ENCODE measurements around the gene OR4M1.
"Not testable (repeated sequence)": the region's sequence is repeated elsewhere in the genome, so short reads cannot be mapped to it uniquely, and the experiment has no call there.

DNA sequence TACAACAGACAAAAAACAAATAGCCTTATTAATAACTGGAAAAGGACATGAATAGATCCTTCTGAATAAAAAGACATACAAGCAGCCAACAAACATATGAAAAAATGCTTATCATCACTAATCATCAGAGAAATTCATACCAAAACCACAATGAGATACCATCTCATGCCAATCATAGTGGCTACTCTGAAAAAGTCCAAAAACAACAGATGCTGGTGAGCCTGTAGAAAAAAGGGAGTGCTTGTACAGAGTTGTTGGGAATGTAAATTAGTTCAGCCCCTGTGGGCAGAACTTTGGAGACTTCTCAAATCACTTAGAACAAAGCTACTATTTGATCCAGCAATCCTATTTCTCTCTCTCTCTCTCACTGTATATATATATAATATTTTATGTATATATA lies 21.0 kb upstream of the OR4M1 start:
- TF ChIP-seq POLR2A, POLR2AphosphoS5 (IDR thresholded peaks at IDR 0.05): not testable (repeated sequence)
- TF ChIP-seq, protein P1, sequence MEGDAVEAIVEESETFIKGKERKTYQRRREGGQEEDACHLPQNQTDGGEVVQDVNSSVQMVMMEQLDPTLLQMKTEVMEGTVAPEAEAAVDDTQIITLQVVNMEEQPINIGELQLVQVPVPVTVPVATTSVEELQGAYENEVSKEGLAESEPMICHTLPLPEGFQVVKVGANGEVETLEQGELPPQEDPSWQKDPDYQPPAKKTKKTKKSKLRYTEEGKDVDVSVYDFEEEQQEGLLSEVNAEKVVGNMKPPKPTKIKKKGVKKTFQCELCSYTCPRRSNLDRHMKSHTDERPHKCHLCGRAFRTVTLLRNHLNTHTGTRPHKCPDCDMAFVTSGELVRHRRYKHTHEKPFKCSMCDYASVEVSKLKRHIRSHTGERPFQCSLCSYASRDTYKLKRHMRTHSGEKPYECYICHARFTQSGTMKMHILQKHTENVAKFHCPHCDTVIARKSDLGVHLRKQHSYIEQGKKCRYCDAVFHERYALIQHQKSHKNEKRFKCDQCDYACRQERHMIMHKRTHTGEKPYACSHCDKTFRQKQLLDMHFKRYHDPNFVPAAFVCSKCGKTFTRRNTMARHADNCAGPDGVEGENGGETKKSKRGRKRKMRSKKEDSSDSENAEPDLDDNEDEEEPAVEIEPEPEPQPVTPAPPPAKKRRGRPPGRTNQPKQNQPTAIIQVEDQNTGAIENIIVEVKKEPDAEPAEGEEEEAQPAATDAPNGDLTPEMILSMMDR (IDR thresholded peaks at IDR 0.05): not testable (repeated sequence)

Data from breast epithelium (tissue), 3 donors.